ENCODE data around the gene SYT14.
"Not testable (repeated sequence)": the region's sequence is repeated elsewhere in the genome, so short reads cannot be mapped to it uniquely, and the experiment has no call there.

SYT14 gene

DNA sequence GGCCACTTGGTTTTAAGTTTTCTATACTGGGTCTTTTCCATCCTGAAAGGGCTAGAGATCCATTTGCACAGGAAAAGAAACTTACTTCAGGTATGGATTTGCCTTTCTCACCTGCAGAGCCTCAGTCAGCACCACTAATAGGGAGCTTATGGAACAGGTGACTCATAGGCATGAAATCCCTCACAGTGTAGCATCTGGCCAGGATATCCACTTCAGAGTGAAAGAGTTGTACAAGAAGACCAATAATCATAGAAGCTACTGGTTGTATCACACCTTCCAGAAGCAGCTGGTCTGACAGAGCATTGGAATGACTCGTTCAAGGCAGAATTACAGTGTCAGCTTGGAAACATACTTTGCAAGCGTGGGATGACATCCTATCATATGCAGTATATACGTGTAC lies 26.3 kb upstream of the SYT14 start:
- Histone ChIP-seq H3K9me3 (ENCODE audit: insufficient read depth, low read depth, low read length) (no peaks in the 10 kb centered on the region), H3K27me3 (ENCODE audit: insufficient read depth, low read length, poor library complexity, severe bottlenecking) (no peaks in the 10 kb centered on the region), H3K4me3 (ENCODE audit: low read length, poor library complexity, severe bottlenecking) (no peak overlapping the region), H3K9ac (ENCODE audit: low read depth, low read length, poor library complexity, severe bottlenecking) (no peak overlapping the region), H3K4me2 (ENCODE audit: low read depth, low read length, poor library complexity, severe bottlenecking) (no peak overlapping the region), H2AFZ (ENCODE audit: low read length) (no peak overlapping the region), H3K36me3 (ENCODE audit: insufficient read depth, low read length) (no peaks in the 10 kb centered on the region), H4K20me1 (ENCODE audit: insufficient read depth, low read length, poor library complexity, severe bottlenecking) (no peaks in the 10 kb centered on the region), H3K4me1 (ENCODE audit: insufficient read depth, low read length, poor library complexity, severe bottlenecking) (no peaks in the 10 kb centered on the region), H3K79me2 (ENCODE audit: insufficient read depth, low read length) (no peaks in the 10 kb centered on the region), H3F3A (ENCODE audit: low read depth) (no peaks in the 10 kb centered on the region), H3K9me2 (replicated peaks; ENCODE audit: low read depth, low read length) (no peaks in the 10 kb centered on the region)
- TF ChIP-seq, protein P1, sequence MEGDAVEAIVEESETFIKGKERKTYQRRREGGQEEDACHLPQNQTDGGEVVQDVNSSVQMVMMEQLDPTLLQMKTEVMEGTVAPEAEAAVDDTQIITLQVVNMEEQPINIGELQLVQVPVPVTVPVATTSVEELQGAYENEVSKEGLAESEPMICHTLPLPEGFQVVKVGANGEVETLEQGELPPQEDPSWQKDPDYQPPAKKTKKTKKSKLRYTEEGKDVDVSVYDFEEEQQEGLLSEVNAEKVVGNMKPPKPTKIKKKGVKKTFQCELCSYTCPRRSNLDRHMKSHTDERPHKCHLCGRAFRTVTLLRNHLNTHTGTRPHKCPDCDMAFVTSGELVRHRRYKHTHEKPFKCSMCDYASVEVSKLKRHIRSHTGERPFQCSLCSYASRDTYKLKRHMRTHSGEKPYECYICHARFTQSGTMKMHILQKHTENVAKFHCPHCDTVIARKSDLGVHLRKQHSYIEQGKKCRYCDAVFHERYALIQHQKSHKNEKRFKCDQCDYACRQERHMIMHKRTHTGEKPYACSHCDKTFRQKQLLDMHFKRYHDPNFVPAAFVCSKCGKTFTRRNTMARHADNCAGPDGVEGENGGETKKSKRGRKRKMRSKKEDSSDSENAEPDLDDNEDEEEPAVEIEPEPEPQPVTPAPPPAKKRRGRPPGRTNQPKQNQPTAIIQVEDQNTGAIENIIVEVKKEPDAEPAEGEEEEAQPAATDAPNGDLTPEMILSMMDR (conservative IDR thresholded peaks at IDR 0.05; ENCODE audit: low read length): no peak
- TF ChIP-seq EZH2phosphoT487 (IDR thresholded peaks at IDR 0.05; ENCODE audit: borderline replicate concordance): no peak

DNA sequence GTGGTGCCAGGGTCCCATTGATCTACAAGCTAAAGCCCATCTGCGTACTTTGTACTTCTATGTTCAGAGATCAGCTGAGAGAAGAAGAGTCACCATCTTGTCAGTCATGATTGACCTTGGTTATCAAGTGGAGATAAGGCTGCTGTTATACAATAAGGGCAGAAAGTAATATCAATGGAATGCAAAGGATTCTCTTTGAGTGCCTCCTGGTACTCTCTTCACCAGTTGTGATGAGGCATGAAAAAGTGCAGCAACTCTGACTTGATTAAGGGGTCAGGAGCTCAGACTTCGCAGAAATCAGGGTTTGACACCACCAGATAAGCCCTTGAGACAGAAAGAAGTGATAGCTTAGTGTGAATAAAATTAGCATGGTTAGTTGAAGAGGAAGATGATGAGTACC lies 25.7 kb upstream of the SYT14 start:
- H3F3A ChIP-seq (ENCODE audit: low read depth): no peaks in the 10 kb centered on the region
- H3K4me2 ChIP-seq (ENCODE audit: low read depth, low read length, poor library complexity, severe bottlenecking): no peak overlapping the region
- TF ChIP-seq, protein P1 (conservative IDR thresholded peaks at IDR 0.05; ENCODE audit: low read length): no peak
- TF ChIP-seq EZH2phosphoT487 (IDR thresholded peaks at IDR 0.05; ENCODE audit: borderline replicate concordance): no peak
- no peaks in the 10 kb centered on the region for H3K9me2 ChIP-seq (replicated peaks; ENCODE audit: low read depth, low read length)
- H3K4me3 ChIP-seq (ENCODE audit: low read length, poor library complexity, severe bottlenecking): no peak overlapping the region
- no peaks in the 10 kb centered on the region for H3K4me1 ChIP-seq (ENCODE audit: insufficient read depth, low read length, poor library complexity, severe bottlenecking)
- H3K27me3 ChIP-seq (ENCODE audit: insufficient read depth, low read length, poor library complexity, severe bottlenecking): no peaks in the 10 kb centered on the region
- no peaks in the 10 kb centered on the region for H3K36me3 ChIP-seq (ENCODE audit: insufficient read depth, low read length)
- H3K79me2 ChIP-seq (ENCODE audit: insufficient read depth, low read length): no peaks in the 10 kb centered on the region
- no peaks in the 10 kb centered on the region for H4K20me1 ChIP-seq (ENCODE audit: insufficient read depth, low read length, poor library complexity, severe bottlenecking)
- no peak overlapping the region for H2AFZ ChIP-seq (ENCODE audit: low read length)
- no peaks in the 10 kb centered on the region for H3K9me3 ChIP-seq (ENCODE audit: insufficient read depth, low read depth, low read length)
- no peak overlapping the region for H3K9ac ChIP-seq (ENCODE audit: low read depth, low read length, poor library complexity, severe bottlenecking)

DNA sequence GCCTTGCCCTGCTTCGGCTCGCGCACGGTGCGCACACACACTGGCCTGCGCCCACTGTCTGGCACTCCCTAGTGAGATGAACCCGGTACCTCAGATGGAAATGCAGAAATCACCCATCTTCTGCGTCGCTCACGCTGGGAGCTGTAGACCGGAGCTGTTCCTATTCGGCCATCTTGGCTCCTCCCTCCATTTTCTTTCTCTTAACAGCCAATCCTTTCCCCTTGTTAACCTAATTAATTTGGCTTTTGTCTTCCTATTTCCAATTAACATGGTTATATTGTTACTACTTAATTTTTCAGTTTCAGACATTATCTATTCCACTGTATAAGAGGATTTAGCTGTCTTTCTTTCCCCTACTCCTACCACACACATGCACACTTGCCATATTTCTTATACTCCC lies 18.4 kb upstream of the SYT14 start:
- H3K9ac ChIP-seq (ENCODE audit: low read depth, low read length, poor library complexity, severe bottlenecking); H2AFZ ChIP-seq (ENCODE audit: low read length): not testable (repeated sequence)

DNA sequence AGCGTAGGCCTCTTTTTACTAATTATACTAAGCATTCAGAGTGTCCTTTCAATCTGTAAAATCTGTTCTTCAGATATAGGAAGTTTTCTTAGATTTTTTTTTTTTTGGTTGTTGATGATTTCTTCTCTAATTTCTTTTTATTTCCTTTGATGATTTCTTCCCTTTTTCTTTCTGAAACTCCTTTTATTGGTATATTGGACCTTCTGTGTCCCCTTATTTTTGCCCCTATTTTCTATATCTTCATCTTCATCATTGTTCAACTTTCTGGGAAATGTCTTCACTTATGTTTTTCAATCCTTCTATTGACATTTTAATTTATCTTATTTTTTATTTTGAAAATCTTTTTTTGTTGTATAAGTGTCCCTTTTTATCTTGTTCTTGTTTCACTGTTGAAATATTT lies 17.2 kb upstream of the SYT14 start:
- Histone ChIP-seq H4K20me1 (ENCODE audit: insufficient read depth, low read length, poor library complexity, severe bottlenecking) (no peaks in the 10 kb centered on the region), H3K9ac (ENCODE audit: low read depth, low read length, poor library complexity, severe bottlenecking) (no peak overlapping the region)

More for the DNA sequence above, 18.4 kb upstream of the SYT14 start:
- not testable (repeated sequence) for H3K9me3 ChIP-seq (ENCODE audit: insufficient read depth, low read depth, low read length); H3K9me2 ChIP-seq (replicated peaks; ENCODE audit: low read depth, low read length); H3K4me1 ChIP-seq (ENCODE audit: insufficient read depth, low read length, poor library complexity, severe bottlenecking); H3K36me3 ChIP-seq (ENCODE audit: insufficient read depth, low read length); H3F3A ChIP-seq (ENCODE audit: low read depth); H3K79me2 ChIP-seq (ENCODE audit: insufficient read depth, low read length); H3K27me3 ChIP-seq (ENCODE audit: insufficient read depth, low read length, poor library complexity, severe bottlenecking); H4K20me1 ChIP-seq (ENCODE audit: insufficient read depth, low read length, poor library complexity, severe bottlenecking); H3K4me2 ChIP-seq (ENCODE audit: low read depth, low read length, poor library complexity, severe bottlenecking); H3K4me3 ChIP-seq (ENCODE audit: low read length, poor library complexity, severe bottlenecking)

More for the DNA sequence above, 17.2 kb upstream of the SYT14 start:
- Histone ChIP-seq H3K36me3 (ENCODE audit: insufficient read depth, low read length) (no peaks in the 10 kb centered on the region), H3K27me3 (ENCODE audit: insufficient read depth, low read length, poor library complexity, severe bottlenecking) (no peaks in the 10 kb centered on the region), H3K9me3 (ENCODE audit: insufficient read depth, low read depth, low read length) (no peaks in the 10 kb centered on the region), H3K4me1 (ENCODE audit: insufficient read depth, low read length, poor library complexity, severe bottlenecking) (no peaks in the 10 kb centered on the region), H2AFZ (ENCODE audit: low read length) (no peak overlapping the region), H3K4me2 (ENCODE audit: low read depth, low read length, poor library complexity, severe bottlenecking) (no peak overlapping the region), H3K9me2 (replicated peaks; ENCODE audit: low read depth, low read length) (no peaks in the 10 kb centered on the region), H3K79me2 (ENCODE audit: insufficient read depth, low read length) (no peaks in the 10 kb centered on the region), H3K4me3 (ENCODE audit: low read length, poor library complexity, severe bottlenecking) (no peak overlapping the region), H3F3A (ENCODE audit: low read depth) (no peaks in the 10 kb centered on the region)
- TF ChIP-seq, protein P1 (conservative IDR thresholded peaks at IDR 0.05; ENCODE audit: low read length): no peak
- no peak for TF ChIP-seq EZH2phosphoT487 (IDR thresholded peaks at IDR 0.05; ENCODE audit: borderline replicate concordance)
